SK-N-SH (cell line): ENCODE results near the gene S1PR3. TPM values are rescaled to one million over a fixed set of nuclear protein-coding genes. Genes with fewer than 3 reads are reported as not detected.

Experiments
- CTCF ChIA-PET: fragments of 300-600, 350-600 bp; formaldehyde crosslinking; extraction: SDS; loops from one replicate; lab custom pipeline; 2021; lab: Yijun Ruan, JAX
- POLR2A ChIA-PET: fragments of 350-600 bp; sonication (Branson Sonifier 250); formaldehyde crosslinking; extraction: SDS; loops from one replicate; lab custom pipeline; 2020; ENCODE audit warnings: antibody characterized with exemption, inconsistent platforms; lab: Yijun Ruan, JAX
- DNase-seq: peaks from one replicate; pipeline ENCODE4 v3.0.0; 2012
- H2AFZ ChIP-seq: fragments of 200-600 bp; sonication (generic); 2 replicates; pipeline ENCODE4 v1.8.1; 2016; ENCODE audit warnings: antibody characterized with exemption, mild to moderate bottlenecking, low read depth
- H3F3A ChIP-seq: fragments of 200-600 bp; sonication (generic); replicated peaks from 2 replicates; pipeline ENCODE3; 2016; ENCODE audit warnings: antibody characterized with exemption, mild to moderate bottlenecking; ENCODE audit not compliant: insufficient read depth
- H3K27ac ChIP-seq, 2 experiments: fragments of 200-500 bp in 1 of 2; fragments of 200-600 bp in 1 of 2; sonication (Bioruptor generic) in 1 of 2; sonication (generic), shearing (Covaris generic) in 1 of 2; 2 replicates each; pipeline versions ENCODE4 v1.5.1 to v1.6.1; 2014 to 2016; ENCODE audit warnings: low read depth in 2 of 2, inconsistent platforms in 1 of 2, low read length in 1 of 2, mild to moderate bottlenecking in 1 of 2, mixed read lengths in 1 of 2
- H3K27me3 ChIP-seq: fragments of 200-600 bp; sonication (generic), shearing (Covaris generic); 2 replicates; pipeline ENCODE4 v1.6.1; 2016; ENCODE audit warnings: mixed run types; ENCODE audit not compliant: insufficient read depth
- H3K36me3 ChIP-seq, 2 experiments: fragments of 200-500 bp in 1 of 2; fragments of 200-600 bp in 1 of 2; sonication (Bioruptor generic) in 1 of 2; sonication (generic) in 1 of 2; replicated peaks in 1 of 2; 2 replicates each; pipeline versions ENCODE3 to v1.5.1; 2014 to 2016; ENCODE audit warnings: low read length in 1 of 2, mild to moderate bottlenecking in 1 of 2; ENCODE audit not compliant: insufficient read depth in 2 of 2, control insufficient read depth in 1 of 2
- H3K4me1 ChIP-seq, 2 experiments: fragments of 200-500 bp in 1 of 2; fragments of 200-600 bp in 1 of 2; sonication (Bioruptor generic) in 1 of 2; sonication (generic), shearing (Covaris generic) in 1 of 2; 2 replicates each; pipeline versions ENCODE4 v1.5.1 to v1.6.1; 2014 to 2016; ENCODE audit warnings: low read depth in 1 of 2, low read length in 1 of 2, mixed run types in 1 of 2; ENCODE audit not compliant: insufficient read depth in 2 of 2, control insufficient read depth in 1 of 2
- H3K4me2 ChIP-seq: fragments of 200-600 bp; sonication (generic), shearing (Covaris generic); 2 replicates; pipeline ENCODE4 v1.6.1; 2017; ENCODE audit warnings: mixed run types
- H3K4me3 ChIP-seq, 2 experiments: fragments of 200-500 bp in 1 of 2; fragments of 200-600 bp in 1 of 2; sonication (Bioruptor generic) in 1 of 2; sonication (generic), shearing (Covaris generic) in 1 of 2; 2 replicates each; pipeline versions ENCODE4 v1.5.1 to v1.8.1; 2014 to 2016; ENCODE audit warnings: low read depth in 2 of 2, inconsistent platforms in 1 of 2, low read length in 1 of 2, mild to moderate bottlenecking in 1 of 2, mixed read lengths in 1 of 2, moderate library complexity in 1 of 2
- H3K79me2 ChIP-seq: fragments of 200-600 bp; sonication (generic); 2 replicates; pipeline ENCODE4 v1.8.1; 2017; ENCODE audit warnings: mild to moderate bottlenecking; ENCODE audit not compliant: insufficient read depth
- H3K9ac ChIP-seq: fragments of 200-600 bp; sonication (generic); 2 replicates; pipeline ENCODE4 v1.6.1; 2017; ENCODE audit warnings: mixed run types
- H3K9me2 ChIP-seq: fragments of 200-600 bp; sonication (generic); 2 replicates; pipeline ENCODE4 v1.6.1; 2017; ENCODE audit warnings: mixed run types
- H3K9me3 ChIP-seq: fragments of 200-600 bp; sonication (generic); 2 replicates; pipeline ENCODE4 v1.6.1; 2017; ENCODE audit warnings: mixed run types, mild to moderate bottlenecking, moderate library complexity
- H4K20me1 ChIP-seq: fragments of 200-600 bp; sonication (generic); 2 replicates; pipeline ENCODE4 v1.6.1; 2017; ENCODE audit warnings: mild to moderate bottlenecking, mixed run types; ENCODE audit not compliant: insufficient read depth
- CHD2 ChIP-seq: fragments of 150-350 bp; IDR thresholded peaks from 2 replicates; pipeline ENCODE4 v1.6.1; 2018; ENCODE audit warnings: low read length; ENCODE audit not compliant: partially characterized antibody
- ELF1 ChIP-seq: IDR thresholded peaks from 2 replicates; pipeline ENCODE4 v1.4.0; 2012
- EP300 ChIP-seq, 2 experiments: IDR thresholded peaks; 2 replicates each; pipeline versions ENCODE4 v1.4.0 to v1.6.1; 2012; ENCODE audit warnings: borderline replicate concordance in 1 of 2, low read depth in 1 of 2, low read length in 1 of 2
- FOXJ3 ChIP-seq: sonication (generic); formaldehyde crosslinking; IDR thresholded peaks from 2 replicates; pipeline ENCODE4 v1.5.1; 2020; ENCODE audit warnings: mild to moderate bottlenecking, missing genetic modification reagents
- FOXM1 ChIP-seq: IDR thresholded peaks from 2 replicates; pipeline ENCODE4 v1.4.0; 2012; ENCODE audit warnings: low read depth, mild to moderate bottlenecking
- GABPA ChIP-seq: IDR thresholded peaks from 2 replicates; pipeline ENCODE4 v1.4.0; 2012; ENCODE audit warnings: low read depth, mild to moderate bottlenecking
- GATA2 ChIP-seq: sonication (generic); formaldehyde crosslinking; IDR thresholded peaks from 2 replicates; pipeline ENCODE4 v1.5.0; 2020; ENCODE audit warnings: mild to moderate bottlenecking, missing genetic modification reagents
- JUND ChIP-seq: IDR thresholded peaks from 2 replicates; pipeline ENCODE4 v1.4.0; 2012
- MAX ChIP-seq: IDR thresholded peaks from 2 replicates; pipeline ENCODE4 v1.4.0; 2012; ENCODE audit warnings: low read depth
- NFIC ChIP-seq: IDR thresholded peaks from 2 replicates; pipeline ENCODE4 v1.4.0; 2012; ENCODE audit warnings: borderline replicate concordance
- NRF1 ChIP-seq: IDR thresholded peaks from 2 replicates; pipeline ENCODE4 v1.6.1; 2012; ENCODE audit warnings: low read depth, mild to moderate bottlenecking, low read length
- RAD21 ChIP-seq: IDR thresholded peaks from 2 replicates; pipeline ENCODE4 v1.6.1; 2012; ENCODE audit warnings: mild to moderate bottlenecking, low read length
- RFX5 ChIP-seq: IDR thresholded peaks from 2 replicates; pipeline ENCODE4 v1.6.1; 2012; ENCODE audit warnings: mild to moderate bottlenecking, improper control_type of control experiment, low read length
- RXRA ChIP-seq: IDR thresholded peaks from 2 replicates; pipeline ENCODE4 v1.4.0; 2012; ENCODE audit warnings: low read depth, mild to moderate bottlenecking, borderline replicate concordance
- SIN3A ChIP-seq: IDR thresholded peaks from 2 replicates; pipeline ENCODE4 v1.6.1; 2012; ENCODE audit warnings: low read depth, mild to moderate bottlenecking, low read length, moderate library complexity, borderline replicate concordance
- SMC3 ChIP-seq: IDR thresholded peaks from 2 replicates; pipeline ENCODE4 v1.6.1; 2012; ENCODE audit warnings: low read depth, low read length, improper control_type of control experiment
- TAF1 ChIP-seq: IDR thresholded peaks from 2 replicates; pipeline ENCODE4 v1.6.1; 2012; ENCODE audit warnings: low read depth, mild to moderate bottlenecking, low read length, moderate library complexity, borderline replicate concordance
- TCF12 ChIP-seq: IDR thresholded peaks from 2 replicates; pipeline ENCODE4 v1.4.0; 2012
- WGBS: methylation state at CpG from one replicate; pipeline ENCODE4 v1.1.6; 2017; ENCODE audit warnings: low lambda C conversion rate; 5-methylcytosine and 5-hydroxymethylcytosine counted together
- polyA plus RNA-seq, 3 experiments: library from polyadenylated mRNA; depleted of rRNA; stranded (reverse); fragments of >200 nt; gene quantifications; 2 replicates each; pipeline ENCODE4 v1.2.3, GENCODE V29; 2012
- TF ChIP-seq, protein P1 (sequence below): IDR thresholded peaks from 2 replicates; pipeline ENCODE4; 2012
- TF ChIP-seq, protein P2 (sequence below): IDR thresholded peaks from 2 replicates; pipeline ENCODE4 v1.4.0; 2012; ENCODE audit warnings: low read depth, borderline replicate concordance
- TF ChIP-seq, protein P3 (sequence below): IDR thresholded peaks from 2 replicates; pipeline ENCODE4 v1.6.1; 2012; ENCODE audit warnings: mild to moderate bottlenecking, low read depth, low read length, moderate library complexity

The S1PR3 gene
- polyA plus RNA-seq, 1 of the 3 experiments (the other 2 are of a cell fraction), result 2.5 TPM

DNA sequence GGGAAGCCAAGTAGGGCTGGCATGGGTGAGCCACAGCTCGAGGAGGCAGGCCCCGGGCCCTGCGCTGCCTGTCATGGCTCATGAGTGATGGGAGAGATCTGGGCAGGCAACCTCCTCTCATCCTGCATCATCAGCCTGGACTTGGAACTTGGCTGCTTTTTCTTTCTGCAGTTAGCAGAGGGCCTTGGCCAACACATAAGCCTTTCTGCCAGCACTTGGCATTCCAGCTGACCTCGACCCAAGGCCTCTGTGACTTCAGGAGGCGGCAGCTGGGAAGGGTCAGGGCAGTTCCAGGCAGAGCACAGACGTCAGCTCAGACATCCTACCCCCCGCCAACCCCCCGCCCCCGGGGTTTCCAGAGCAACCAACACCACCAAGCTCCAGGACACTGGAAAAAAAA is 7.6 kb downstream of the S1PR3 start:
- no peak overlapping the region for H3K4me2 ChIP-seq
- peaks cover 3% of the 10 kb centered on the region for H3F3A ChIP-seq
- ChIA-PET POLR2A (no interaction called here), CTCF (interaction anchor here (1.2 to 3.3 kb wide), 2 partner anchors 405 to 420 kb away, joined by 4 to 14 read pairs; no protein-coding TSS in a partner anchor)
- no peak overlapping the region for H2AFZ ChIP-seq
- no peaks in the 10 kb centered on the region for H3K27me3 ChIP-seq
- no peak overlapping the region for H3K4me3 ChIP-seq
- WGBS, result 63% methylated on average over 9 of the region's 9 CpGs
- H3K27ac ChIP-seq, result peak overlapping the region; percentile 1 to 13; a peak in 1 of 4 replicates
- peaks cover 31 to 65% of the 10 kb centered on the region in 2 experiments for H3K4me1 ChIP-seq
- no peaks in the 10 kb centered on the region for H4K20me1 ChIP-seq
- no peaks in the 10 kb centered on the region for H3K9me3 ChIP-seq
- H3K9me2 ChIP-seq, result no peaks in the 10 kb centered on the region
- H3K9ac ChIP-seq, result no peak overlapping the region
- peaks cover 3% of the 10 kb centered on the region; the same call in 1 of the 2 replicates for H3K79me2 ChIP-seq
- DNase-seq, result no peak
- TF ChIP-seq, protein P1, sequence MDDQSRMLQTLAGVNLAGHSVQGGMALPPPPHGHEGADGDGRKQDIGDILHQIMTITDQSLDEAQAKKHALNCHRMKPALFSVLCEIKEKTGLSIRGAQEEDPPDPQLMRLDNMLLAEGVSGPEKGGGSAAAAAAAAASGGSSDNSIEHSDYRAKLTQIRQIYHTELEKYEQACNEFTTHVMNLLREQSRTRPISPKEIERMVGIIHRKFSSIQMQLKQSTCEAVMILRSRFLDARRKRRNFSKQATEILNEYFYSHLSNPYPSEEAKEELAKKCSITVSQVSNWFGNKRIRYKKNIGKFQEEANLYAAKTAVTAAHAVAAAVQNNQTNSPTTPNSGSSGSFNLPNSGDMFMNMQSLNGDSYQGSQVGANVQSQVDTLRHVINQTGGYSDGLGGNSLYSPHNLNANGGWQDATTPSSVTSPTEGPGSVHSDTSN, result peak; percentile 88
- TF ChIP-seq NFIC (peak; percentile 12; the same call in 1 of the 2 replicates), TCF12 (peak; percentile 29; the same call in 1 of the 2 replicates), TAF1 (no peak)
- H3K36me3 ChIP-seq, result peaks cover 3 to 15% of the 10 kb centered on the region in 2 experiments

DNA sequence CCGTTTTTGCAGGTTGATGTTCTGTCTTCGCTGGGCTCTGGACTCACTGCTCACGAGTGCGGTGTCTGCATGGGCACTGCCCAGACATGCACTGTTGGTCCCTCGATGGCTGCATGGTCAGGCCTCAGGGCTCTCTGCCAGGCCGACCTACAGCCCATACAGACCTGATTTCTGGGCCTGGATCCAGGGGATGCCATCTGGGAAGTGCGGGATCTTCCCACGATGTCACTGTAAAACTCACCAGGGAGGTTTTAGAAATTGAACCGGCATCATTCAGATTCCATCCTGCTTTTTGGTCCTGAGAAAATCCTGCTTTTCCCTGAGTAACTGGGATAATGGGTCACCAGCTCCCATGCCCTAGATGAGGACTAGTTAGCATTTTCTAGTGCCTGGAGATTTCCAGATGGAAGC is 9.1 kb downstream of the S1PR3 start:
- POLR2A ChIA-PET, result interaction anchor here (0.6 kb wide), 1 partner anchor 856 kb away, joined by 3 read pairs; no protein-coding TSS in a partner anchor
- 65% methylated on average over 9 of the region's 9 CpGs for WGBS
- H3K27ac ChIP-seq, result peak overlapping the region; percentile 37 to 92
- no peaks in the 10 kb centered on the region for H3K9me3 ChIP-seq
- H4K20me1 ChIP-seq, result no peaks in the 10 kb centered on the region
- DNase-seq, result peak; percentile 76
- H3K9me2 ChIP-seq, result no peaks in the 10 kb centered on the region
- H2AFZ ChIP-seq, result no peak overlapping the region
- peaks cover 3% of the 10 kb centered on the region for H3F3A ChIP-seq
- no peak overlapping the region for H3K4me3 ChIP-seq
- H3K4me1 ChIP-seq, result peaks cover 18 to 52% of the 10 kb centered on the region in 2 experiments
- no peak overlapping the region for H3K9ac ChIP-seq
- no peaks in the 10 kb centered on the region for H3K27me3 ChIP-seq
- peaks cover 3% of the 10 kb centered on the region; the same call in 1 of the 2 replicates for H3K79me2 ChIP-seq
- H3K36me3 ChIP-seq, result peaks cover 3 to 15% of the 10 kb centered on the region in 2 experiments
- H3K4me2 ChIP-seq, result peak overlapping the region; percentile 39; the same call in 1 of the 2 replicates
- CTCF ChIA-PET, result interaction anchor here (0.6 to 2.1 kb wide), 28 partner anchors 9 to 1663 kb away, joined by 3 to 16 read pairs (median 4); partner anchors contain the start of gene S1PR3
- TF ChIP-seq SMC3 (no peak), JUND (no peak), GATA2 (CRISPR knock-in tag) (no peak), CHD2 (no peak), RAD21 (peak; percentile 36), ELF1 (no peak), TCF12 (peak; percentile 32; the same call in 1 of the 2 replicates), GABPA (no peak), FOXM1 (no peak), TAF1 (no peak), RXRA (no peak), NFIC (no peak), MAX (no peak), FOXJ3 (CRISPR knock-in tag) (no peak), SIN3A (no peak), RFX5 (no peak), EP300 (IDR thresholded peaks at IDR 0.05; ENCODE audit: borderline replicate concordance in 1 of 2, low read depth in 1 of 2, low read length in 1 of 2) (peak in 1 of 2 experiments; percentile 35; a peak in 1 of 4 replicates), NRF1 (no peak)
- TF ChIP-seq, protein P2, sequence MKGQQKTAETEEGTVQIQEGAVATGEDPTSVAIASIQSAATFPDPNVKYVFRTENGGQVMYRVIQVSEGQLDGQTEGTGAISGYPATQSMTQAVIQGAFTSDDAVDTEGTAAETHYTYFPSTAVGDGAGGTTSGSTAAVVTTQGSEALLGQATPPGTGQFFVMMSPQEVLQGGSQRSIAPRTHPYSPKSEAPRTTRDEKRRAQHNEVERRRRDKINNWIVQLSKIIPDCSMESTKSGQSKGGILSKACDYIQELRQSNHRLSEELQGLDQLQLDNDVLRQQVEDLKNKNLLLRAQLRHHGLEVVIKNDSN, result no peak
- TF ChIP-seq, protein P3, sequence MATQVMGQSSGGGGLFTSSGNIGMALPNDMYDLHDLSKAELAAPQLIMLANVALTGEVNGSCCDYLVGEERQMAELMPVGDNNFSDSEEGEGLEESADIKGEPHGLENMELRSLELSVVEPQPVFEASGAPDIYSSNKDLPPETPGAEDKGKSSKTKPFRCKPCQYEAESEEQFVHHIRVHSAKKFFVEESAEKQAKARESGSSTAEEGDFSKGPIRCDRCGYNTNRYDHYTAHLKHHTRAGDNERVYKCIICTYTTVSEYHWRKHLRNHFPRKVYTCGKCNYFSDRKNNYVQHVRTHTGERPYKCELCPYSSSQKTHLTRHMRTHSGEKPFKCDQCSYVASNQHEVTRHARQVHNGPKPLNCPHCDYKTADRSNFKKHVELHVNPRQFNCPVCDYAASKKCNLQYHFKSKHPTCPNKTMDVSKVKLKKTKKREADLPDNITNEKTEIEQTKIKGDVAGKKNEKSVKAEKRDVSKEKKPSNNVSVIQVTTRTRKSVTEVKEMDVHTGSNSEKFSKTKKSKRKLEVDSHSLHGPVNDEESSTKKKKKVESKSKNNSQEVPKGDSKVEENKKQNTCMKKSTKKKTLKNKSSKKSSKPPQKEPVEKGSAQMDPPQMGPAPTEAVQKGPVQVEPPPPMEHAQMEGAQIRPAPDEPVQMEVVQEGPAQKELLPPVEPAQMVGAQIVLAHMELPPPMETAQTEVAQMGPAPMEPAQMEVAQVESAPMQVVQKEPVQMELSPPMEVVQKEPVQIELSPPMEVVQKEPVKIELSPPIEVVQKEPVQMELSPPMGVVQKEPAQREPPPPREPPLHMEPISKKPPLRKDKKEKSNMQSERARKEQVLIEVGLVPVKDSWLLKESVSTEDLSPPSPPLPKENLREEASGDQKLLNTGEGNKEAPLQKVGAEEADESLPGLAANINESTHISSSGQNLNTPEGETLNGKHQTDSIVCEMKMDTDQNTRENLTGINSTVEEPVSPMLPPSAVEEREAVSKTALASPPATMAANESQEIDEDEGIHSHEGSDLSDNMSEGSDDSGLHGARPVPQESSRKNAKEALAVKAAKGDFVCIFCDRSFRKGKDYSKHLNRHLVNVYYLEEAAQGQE, result no peak
- TF ChIP-seq, protein P1, result no peak
